NCI-H345 (cell line): ENCODE measurements around the gene XPO6.
"Not testable (repeated sequence)": the region's sequence is repeated elsewhere in the genome, so short reads cannot be mapped to it uniquely, and the experiment has no call there.

ENCODE experiments used
- DNase-seq: peaks from one replicate; lab custom pipeline; 2025; lab: John Stamatoyannopoulos, UW

XPO6 gene

DNA sequence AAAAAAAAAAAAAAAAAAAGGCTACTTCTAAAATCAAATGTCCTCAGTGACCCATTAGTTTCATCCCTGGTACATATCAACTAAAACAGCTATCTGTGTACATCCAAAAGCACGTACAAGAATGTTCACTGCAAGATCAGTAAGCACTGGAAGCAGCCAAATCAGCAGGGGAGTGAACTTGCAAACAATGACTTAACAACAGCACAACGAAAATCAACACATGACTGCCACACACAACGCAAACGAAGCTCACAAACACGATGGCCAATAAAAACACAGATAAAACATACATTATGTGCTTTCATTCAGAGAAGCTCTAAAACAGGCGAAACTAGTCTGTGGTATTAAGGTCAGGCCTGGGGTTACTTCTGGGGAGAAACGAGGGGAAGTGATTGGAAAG lies 60.6 kb downstream of the XPO6 start:
- DNase-seq = no peak

DNA sequence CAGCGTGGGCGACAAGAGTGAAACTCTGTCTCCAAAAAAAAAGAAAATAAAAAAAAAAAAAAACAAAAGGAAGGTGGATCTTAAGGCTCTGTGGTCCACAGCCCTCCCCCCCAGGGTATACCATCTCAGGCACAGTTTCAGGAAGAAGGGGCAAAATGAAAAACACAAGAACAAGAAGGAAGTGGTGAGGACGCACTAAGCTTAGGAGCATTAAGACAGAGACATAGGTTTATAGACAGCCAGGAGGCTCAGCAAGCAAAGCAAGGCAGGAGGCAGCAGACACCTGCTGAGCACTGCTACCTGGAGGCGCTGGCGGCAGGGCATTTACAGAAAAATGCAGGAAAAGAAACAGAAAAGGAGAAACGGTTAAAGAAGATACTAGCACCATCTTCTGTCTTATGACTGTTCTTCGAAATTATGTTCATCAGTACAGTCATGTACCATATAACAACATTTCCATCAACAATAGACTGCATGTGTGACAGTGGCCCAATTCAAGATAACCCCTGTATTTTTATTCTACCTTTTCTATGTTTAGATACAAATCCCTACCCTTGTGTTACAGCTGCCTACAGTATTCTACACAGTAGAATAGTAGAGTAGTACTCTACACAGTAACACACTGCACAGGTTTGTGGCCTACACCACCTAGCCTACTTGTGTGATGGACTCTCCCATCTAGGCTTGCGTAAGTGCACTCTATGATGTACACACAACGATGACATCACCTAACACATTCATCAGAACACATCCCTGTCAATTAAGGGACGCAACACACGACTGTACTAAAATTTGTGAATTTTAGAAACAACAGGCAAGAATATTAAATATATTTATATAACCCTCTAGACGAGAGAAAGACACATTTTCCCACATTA lies 62.5 kb downstream of the XPO6 start:
- no peak for DNase-seq

DNA sequence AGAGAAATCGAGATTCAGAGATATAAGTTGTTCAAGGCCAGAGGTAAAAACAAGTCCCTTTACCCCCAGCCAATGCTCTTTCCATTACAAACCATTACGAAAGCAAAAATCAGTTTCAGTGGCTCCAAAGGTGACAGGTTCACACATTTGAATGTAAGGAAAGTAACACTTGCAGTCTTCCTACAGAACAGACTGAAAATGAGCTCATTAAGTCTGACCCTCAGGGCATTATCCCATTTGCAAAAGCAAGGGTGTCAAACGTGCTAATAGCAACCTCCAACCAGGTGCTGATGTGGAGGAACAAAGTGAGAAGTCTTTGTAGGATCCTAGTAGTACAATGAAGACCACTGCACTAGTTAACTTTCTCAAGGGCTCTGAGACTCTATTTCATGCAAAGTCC lies 65.2 kb downstream of the XPO6 start:
- DNase-seq = no peak

DNA sequence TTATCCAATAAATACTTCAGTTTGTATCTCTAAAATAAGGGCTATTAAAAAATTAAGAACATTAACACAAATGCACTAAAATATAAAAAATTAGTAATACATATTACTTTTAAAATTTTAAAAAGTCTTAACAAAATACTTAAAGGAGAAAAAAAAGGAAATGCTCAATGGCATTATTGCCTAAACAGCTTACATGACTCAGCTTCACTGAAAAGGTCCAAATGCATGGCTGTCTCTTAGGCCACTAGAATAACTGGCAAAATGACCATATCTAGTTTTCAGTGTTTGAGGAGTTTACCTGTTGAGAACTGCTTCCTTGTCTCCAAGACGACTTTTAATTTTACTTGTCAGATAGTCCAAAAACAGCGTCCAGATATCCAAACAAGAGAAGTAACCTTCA lies 66.0 kb downstream of the XPO6 start:
- DNase-seq = no peak

DNA sequence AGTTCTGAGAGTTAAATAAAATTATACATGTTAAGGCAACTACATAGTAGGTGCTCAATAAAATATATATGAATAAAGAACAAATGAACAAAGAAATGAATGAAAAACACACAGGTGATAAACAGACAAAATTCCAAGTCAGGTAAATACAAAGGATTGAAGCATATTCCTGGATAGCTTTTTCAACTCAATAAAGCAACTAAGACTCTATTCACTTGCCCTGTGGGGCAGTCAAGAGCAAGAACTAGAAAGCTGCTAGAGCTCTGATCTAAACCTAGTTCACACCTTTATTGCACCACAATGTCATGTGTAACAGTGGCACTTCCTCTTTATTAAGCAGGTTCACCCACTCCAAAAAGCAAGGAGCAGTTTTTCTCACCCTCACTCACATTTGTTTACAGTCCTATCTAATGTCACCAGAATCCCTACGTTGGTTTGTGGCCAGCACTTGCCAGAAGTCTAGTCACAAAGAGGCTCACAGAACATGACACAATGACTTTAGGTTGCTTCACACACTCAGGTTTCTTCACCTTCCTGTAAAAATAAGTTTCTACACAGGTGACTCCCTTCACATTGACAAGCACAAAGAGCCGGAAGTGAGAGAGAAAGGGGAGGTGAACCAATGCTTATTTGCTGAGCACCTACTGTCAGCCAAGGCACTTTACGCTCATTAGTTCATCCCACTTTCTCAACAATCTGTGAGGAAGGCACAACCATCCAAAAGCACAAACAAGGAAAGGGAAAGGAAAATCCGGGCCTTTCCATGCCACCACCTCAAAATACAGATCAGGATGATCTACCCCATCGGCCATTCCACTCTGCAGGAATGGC lies 70.8 kb downstream of the XPO6 start:
- DNase-seq = no peak

DNA sequence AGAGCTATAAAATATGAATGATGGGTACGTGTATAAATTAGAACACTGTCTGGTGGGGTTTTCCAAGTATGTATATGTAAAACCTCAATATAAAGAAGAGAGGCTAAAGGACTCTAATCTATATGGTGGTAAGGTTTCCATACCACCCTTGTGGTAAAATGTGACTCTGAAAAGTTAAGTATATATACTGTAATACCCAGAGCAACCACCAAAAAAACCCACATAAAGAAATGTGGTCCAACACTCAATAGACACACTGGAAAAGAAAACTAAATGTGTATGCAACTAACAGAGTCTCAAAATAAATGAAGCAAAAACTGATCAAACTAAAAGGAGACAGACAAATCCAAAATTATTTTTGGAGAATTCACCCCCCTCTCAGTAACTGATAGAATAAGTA lies 72.2 kb downstream of the XPO6 start:
- no peak for DNase-seq

DNA sequence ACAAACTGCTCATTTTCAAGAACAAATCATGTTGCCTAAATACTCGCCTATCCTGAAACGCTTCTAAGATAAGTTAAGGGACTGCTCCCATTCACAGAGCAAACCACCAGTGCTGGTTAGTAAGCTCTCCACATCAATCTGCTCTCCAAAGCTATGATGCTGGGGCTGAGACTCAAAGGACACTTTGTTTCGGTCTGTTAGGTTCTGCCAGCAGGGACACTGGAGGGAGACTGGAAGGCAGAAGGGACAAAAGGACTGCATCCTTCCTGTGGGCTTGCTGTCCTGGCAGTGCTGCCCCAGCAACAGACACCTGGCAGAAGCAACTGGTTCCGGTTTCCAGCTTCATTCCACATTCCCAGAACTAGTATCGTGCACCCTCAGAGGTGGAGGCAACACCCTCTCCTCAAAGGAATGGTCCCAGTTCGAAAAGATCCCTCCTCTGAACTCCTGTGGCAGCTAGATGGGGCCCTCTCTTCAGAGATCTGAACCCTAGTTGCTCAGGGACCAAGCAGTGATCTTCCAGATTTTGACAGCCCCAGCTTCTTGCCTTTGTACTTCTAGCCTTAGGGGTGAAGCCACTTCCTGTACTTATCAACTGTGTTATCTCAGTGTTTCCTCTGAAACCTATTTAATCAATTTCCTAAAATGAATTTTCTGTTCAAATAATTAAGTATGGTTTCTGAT lies 74.9 kb downstream of the XPO6 start:
- DNase-seq = no peak

DNA sequence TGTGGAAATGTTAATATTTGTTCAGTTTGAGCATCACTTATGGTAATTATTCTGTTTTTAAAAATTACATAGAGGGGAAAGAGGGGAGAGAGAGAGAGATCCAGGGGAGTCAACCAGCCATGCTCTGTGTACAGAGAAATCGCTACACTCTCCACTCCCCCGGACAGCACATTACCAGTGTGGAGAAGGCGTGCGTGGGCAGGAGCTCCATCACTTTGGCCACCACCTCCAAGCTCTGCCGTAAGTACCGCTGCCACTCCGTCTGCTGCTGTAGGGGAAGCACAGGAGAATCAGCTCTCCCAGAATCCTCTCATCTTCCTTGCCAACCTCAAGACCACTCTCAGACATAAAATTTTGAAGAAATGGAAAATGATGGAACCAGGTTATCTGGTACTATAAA lies 78.1 kb downstream of the XPO6 start:
- no peak for DNase-seq

DNA sequence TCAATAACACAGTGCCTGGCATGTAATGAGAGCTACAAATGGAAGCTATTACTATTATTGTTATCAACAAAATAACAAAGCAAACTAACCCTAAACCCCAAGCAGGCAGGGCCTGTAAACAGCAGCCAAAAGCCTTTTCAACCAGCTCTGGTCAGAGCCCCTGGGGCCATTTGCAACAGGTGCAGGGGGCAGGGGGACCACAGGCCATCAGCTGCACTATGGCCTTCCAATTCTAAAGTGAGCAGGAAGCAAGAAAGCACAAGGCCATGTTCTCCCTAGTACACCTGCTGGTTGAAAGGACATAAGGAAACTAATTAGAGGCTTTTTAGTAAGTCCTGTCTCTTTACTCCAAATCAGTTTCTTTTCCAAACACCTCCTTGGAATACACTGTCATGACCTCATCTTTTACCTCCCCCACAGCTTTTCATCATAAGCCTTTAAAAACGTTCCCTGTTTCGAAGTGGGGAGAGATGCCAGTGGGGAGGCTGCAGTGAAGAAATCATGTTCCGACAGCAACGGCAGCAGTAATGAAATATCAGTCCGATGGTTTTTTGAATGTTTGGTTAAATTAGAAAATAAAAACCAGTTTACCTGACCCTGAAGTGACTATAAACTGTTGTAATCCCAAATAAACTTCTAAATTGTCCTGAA lies 79.9 kb downstream of the XPO6 start:
- DNase-seq = no peak

DNA sequence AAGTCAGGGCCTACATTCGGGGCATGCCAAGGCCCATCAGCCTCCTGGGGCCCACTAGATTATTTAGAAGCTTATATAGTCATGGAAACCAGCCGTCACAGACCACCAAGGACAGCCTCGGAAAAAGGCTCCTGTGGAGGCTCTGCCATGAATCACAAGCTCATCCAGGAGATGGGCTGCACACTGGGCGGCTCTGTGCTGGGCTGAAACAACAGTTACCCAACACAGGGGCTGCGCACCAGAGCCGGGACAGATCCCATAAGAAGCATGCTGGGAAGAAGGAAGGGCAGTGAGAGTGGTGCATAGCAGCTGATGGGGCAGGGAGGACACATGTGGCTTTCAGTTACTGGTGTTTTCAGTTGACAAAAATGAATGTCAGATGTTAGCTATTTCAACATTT lies 80.6 kb downstream of the XPO6 start:
- DNase-seq = no peak

DNA sequence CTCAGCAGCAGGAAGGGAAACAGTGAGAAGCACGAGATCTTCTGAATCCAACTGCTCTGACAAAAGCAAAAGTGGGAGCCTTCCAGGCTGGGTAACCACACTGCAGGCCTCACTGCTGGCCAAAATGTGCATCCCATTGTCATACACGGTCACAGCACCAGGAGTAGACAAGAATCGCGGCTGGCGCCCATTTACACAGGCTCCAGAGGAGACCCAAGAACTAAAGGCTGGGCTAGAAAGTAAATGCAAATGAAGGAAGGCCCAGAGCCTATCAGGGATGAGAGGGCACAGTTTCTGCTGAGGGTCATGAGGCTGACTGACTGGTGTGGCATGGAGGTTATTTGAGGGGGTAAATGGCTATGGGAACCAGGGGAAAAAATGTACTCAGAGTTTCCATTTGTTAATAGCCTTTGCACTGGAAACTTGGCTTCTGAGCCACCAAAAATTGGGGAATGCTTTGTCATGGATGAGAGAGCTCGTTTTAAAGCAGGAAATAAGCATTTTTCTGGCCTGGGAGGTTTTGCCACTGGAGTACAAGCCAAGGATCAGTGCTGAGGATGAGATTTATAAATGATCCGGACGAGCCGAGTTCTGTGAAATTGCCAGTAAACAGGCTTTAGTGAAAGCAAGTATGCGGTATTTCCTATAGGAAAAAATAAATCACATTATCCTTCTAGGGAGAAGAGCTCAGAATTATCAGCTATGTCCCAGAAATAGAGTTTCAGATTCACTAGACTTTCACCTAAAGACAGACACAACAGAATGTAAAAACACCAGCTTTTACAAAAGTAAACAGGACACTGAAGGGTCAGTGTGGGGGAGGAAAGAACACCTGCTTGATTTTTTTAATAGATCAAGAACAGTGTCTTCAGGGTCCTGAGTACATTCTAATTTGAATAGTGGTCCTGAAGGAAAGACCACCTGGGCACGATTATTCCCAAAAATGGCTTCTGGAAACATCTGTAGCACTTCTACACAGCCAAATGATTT lies 81.4 kb downstream of the XPO6 start:
- DNase-seq = no peak

DNA sequence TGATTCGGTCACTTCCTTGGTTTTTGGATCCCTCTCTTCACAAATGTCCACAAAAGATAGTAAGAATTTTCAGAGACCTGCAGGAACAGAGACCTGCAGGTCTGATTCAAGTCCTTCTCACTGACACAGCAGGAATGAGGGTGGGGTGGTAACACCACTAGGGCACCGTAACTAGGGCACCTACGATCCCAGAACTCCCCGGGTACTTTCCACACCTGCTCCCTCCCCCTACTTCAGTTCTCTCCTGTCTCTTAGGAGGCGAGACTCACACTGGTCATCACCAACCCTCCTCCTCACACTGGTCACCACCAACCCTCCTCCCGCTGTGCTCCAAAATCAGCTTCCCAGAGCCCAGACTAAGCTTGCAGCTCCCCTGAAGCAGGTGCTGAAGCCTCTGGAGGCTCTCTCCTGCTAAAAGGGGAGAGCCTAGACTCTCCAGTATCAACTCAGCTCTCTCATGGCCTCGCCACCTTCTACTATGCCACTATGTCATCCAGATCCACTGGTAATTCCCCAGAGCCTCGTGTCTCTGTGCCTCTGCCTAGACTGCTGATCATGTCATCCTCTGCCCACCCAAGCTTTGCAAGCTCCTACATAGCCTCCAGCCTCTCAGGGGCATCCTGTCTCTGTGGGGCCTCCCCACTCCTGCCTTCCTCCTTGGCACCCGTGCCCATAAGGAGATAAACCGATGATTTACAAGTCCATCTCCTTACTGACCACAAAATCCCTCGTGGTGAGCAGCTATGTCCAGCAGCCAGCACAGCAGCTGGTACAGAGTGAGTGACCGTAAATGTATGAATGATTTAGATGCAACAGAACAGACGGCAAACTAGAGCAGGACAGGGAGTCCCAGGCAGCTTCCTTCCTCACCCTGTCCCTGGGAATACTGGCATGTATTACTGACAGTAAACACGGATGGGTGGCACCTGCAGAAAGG lies 84.8 kb downstream of the XPO6 start:
- no peak for DNase-seq

DNA sequence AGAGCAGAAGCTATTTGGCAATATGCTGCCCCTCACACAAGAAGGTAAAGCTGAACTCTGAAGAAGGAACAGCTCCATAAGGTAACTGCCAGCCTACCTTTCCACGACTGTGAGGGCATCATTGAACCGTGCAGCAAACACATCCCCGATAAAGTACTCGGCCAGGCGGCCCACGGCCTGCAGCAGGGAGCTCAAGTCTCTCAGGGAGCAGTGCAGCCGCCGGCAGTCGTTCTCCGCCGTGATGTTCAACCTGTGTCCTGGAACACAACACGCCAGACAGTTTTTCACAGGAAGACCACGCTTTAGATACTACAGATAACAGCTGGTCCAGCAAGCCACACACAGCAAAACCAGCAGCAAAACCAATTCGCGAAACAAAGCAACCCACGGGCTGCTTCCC lies 86.2 kb downstream of the XPO6 start:
- DNase-seq = no peak

DNA sequence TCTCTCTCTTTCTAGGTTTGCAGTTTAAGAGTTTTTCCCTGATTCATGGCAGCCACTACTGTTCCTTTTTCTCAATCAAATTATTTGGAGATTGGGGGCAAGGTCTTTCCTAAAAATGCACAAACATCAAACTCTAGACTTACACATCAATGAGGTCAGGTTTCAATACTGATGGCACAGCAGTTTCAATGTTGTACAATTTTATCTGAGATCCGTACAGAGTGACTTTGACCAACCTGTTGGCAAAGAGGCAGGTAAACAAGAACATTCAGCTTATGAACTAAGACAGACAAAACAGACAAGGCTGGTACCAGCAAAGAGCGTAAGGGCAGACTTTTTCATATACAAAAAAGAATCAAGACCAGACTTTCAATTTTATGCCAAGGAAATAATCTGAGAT lies 90.2 kb downstream of the XPO6 start:
- DNase-seq = no peak

DNA sequence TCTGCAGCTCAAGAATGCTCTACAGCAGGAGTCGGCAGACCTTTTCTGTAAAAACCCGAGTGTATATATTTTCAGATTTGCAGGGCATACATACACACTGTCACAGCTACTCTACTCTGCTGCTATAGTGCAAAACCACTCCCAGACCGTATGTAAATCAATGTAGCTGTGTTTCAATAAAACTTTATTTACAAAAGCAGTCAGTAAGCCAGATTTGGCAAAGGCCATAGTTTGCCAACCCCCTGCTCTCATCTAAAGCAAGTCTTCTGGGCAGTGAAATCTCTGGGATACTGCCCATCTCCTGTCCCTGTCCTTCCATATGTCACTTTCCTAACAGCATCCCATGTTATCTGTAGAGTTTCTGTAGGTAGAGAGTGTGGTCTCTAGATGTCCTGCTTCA lies 91.0 kb downstream of the XPO6 start:
- no peak for DNase-seq

DNA sequence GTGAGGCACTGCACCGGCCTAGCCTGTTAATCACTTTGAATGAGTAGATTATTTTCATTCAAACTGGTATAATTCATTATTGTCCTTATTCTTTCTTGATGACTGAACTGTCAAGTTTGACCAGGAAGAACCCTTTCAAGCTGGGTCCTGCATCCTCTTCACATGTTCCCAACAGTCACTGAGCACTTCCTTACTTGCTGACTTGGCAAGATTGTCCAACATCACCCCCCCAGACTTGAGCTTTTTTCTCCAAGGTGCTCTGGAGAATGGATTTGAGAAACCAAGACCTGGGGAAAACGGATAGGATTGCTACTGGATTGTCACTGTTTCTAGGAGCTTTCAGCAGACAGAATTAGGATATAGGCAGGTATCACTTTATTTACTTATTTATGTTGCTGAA lies 93.1 kb downstream of the XPO6 start:
- DNase-seq = no peak

DNA sequence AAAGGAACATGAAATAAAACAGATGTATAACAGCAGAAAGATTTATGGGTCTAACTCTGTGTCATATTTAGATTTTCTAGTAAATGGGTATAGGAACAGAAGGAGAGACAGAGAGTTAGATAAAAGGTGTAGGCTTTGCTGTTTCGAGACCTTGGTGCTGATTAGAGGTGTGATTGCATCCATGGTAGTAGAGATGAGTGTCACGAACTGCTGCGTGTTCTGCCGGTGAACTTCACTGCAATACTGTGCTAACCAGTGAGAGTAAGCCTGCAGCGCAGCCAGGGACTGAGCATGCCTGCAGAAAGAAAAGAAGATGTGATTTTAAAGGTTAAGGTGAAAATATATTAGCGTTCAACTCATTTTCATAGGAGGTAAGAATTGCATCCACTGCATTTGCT lies 94.6 kb downstream of the XPO6 start:
- no peak for DNase-seq

DNA sequence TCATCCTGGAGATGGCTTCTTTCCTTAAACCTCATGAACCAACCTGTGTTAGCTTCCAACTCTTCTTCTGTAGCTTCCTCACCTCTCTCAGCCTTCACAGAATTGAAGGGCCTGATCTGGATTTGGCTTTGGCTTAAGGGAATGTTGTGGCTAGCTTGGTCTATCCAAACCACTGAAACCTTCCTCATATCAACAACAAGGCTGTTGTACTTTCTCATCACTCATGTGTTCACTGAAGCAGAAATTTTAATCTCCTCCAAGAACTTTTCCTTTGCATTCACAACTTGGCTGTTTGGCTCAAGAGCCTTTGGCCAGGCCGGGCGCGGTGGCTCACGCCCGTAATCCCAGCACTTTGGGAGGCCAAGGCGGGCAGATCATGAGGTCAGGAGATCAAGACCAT lies 95.9 kb downstream of the XPO6 start:
- DNase-seq = not testable (repeated sequence)

DNA sequence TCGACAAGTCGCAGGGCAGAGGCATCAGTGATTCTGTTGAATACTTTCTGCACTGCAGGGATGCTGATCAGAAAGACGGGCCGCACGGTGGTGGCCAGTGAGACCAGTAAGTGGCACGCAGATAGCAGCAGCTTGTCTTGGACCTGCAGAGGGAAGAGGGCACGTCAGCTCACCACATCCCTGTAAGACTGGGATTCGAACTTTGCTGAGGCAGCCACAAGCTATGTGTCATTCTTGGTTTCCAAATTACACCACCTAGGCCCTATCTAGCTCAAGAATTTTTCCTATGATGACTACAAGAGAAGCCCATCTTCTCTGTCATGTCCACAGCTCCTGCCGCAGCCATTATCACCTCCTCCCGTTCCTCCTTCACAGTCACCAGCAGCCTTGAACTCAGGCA lies 98.9 kb downstream of the XPO6 start:
- DNase-seq = no peak

DNA sequence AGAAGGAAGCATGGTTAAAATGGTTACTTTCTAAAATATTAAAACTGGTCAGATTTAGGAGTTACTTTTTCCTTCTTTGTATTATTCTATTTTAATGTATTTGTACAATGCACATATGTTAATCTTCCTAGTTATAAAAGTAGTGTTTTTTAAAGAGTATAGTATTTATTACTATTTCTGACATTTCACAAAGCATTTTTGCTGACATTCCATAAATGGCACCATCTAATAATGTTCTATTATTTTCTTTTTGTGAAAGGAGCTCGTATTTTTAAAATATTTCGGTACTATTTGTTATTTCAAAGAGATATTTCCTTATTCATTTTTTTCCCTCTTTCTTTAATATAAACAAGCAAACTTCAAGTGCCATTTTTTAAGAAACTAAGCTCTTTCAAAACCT lies 100.8 kb downstream of the XPO6 start:
- DNase-seq = no peak
